GM13976 (cell line): ENCODE data around the gene C1orf159.
"Not testable (repeated sequence)": the region's sequence is repeated elsewhere in the genome, so short reads cannot be mapped to it uniquely, and the experiment has no call there.

Source experiments
- DNase-seq: peaks from one replicate; pipeline ENCODE4 v3.0.0; 2012; ENCODE audit warnings: low spot score
- CTCF ChIP-seq: IDR thresholded peaks from 2 replicates; pipeline ENCODE4 v1.5.1; 2012; ENCODE audit warnings: borderline replicate concordance, mild to moderate bottlenecking; ENCODE audit not compliant: insufficient read depth; ENCODE audit errors: extremely low read depth, missing control alignments, control extremely low read depth
- in situ Hi-C: fragments of 300-500 bp; cut with MboI; formaldehyde crosslinking; loops from one replicate; pipeline ENCODE4 v1.12.0; 2022; ENCODE audit warnings: low sequenced_read_pairs, mixed read lengths, inconsistent platforms; ENCODE audit not compliant: unreplicated experiment

Gene C1orf159

GRCh38 chr1:1098681-1099421, 17.0 kb downstream of the C1orf159 start:
- no peak for TF ChIP-seq CTCF
- no peak for DNase-seq
- in situ Hi-C loops = no loop called here

- DNase-seq, in situ Hi-C loops: not testable (repeated sequence)
Observed at GRCh38 chr1:1096136-1096535, 19.8 kb downstream of the C1orf159 start.

- no peak for DNase-seq
- TF ChIP-seq CTCF = no peak
- in situ Hi-C loops = no loop called here
Observed at GRCh38 chr1:1094981-1095380, 20.9 kb downstream of the C1orf159 start.

GRCh38 chr1:1093610-1093943, 22.3 kb downstream of the C1orf159 start:
- in situ Hi-C loops = no loop called here
- DNase-seq = no peak
- TF ChIP-seq CTCF = no peak

- no peak for TF ChIP-seq CTCF
- no peak for DNase-seq
Observed at GRCh38 chr1:1092894-1093609, 22.8 kb downstream of the C1orf159 start.

GRCh38 chr1:1092149-1092855, 23.6 kb downstream of the C1orf159 start:
- in situ Hi-C loops = no loop called here
- no peak for DNase-seq
- TF ChIP-seq CTCF = no peak

More at GRCh38 chr1:1092894-1093609, 22.8 kb downstream of the C1orf159 start:
- in situ Hi-C loops = no loop called here
